ENCODE results near the gene FANCB.

GRCh38 chrX:14873676-14874049, 794 bp upstream of the FANCB start:
- TF ChIP-seq CTCF (IDR thresholded peaks at IDR 0.05) (no peak), EZH2 (IDR thresholded peaks at IDR 0.05; ENCODE audit: borderline replicate concordance, insufficient read depth, low read depth, low read length, poor library complexity, severe bottlenecking) (no peak)
